ENCODE results near the gene IRAK2.

Gene IRAK2

DNA sequence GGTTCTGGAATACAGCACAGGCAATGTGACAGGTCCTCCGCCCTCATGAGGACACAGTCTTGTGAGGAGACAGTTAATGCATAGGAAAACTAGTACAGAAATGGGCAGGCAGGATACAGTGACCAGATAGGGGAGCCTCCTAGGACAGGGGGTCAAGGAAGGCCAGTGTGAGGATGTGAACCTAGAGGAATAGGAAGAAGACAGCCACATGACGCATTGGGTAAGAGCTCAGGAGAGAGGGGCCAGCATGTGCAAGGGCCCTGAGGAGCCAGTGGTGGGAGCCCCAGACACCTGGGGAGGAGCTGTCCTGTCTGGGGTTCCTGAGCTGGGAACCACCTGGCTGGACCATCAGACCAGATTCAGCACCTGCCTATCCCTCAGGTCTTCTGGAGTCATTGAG lies 15.6 kb downstream of the IRAK2 start:
- Histone ChIP-seq H3K27me3 (replicated peaks in 2 of 5; ENCODE audit: control insufficient read depth in 4 of 5, insufficient read depth in 5 of 5, low read length in 4 of 5) (no peaks in the 10 kb centered on the region), H3K27ac (ENCODE audit: insufficient read depth in 1 of 2, low read depth in 1 of 2, low read length in 2 of 2, poor library complexity in 1 of 2, severe bottlenecking in 2 of 2) (no peak overlapping the region), H3K4me3 (ENCODE audit: control insufficient read depth in 1 of 7, extremely low read depth in 1 of 7, insufficient read depth in 4 of 7, low read depth in 2 of 7, low read length in 6 of 7) (no peak overlapping the region), H3K4me1 (ENCODE audit: control extremely low read depth in 1 of 4, control insufficient read depth in 4 of 4, insufficient read depth in 4 of 4, low read length in 3 of 4) (peaks cover 0 to 23% (median 5%) of the 10 kb centered on the region in 4 experiments), H3K36me3 (ENCODE audit: control insufficient read depth in 4 of 4, insufficient read depth in 4 of 4, low read length in 3 of 4) (no peaks in the 10 kb centered on the region), H3K9me3 (ENCODE audit: control extremely low read depth in 1 of 5, control insufficient read depth in 4 of 5, insufficient read depth in 2 of 5, low read depth in 1 of 5, low read length in 4 of 5) (no peaks in the 10 kb centered on the region)
- ChIA-PET POLR2A (no interaction called here), CTCF (interaction anchor here (1.1 to 1.3 kb wide), 2 partner anchors 14 to 57 kb away, joined by 3 read pairs; no protein-coding TSS in a partner anchor)
- 100% methylated on average over 1 of the region's 2 CpGs for WGBS (ENCODE audit: insufficient coverage)
- no peak for DNase-seq

- POLR2A ChIA-PET, result no interaction called here
Measured at GRCh38 chr3:10180738-10181295, 16.1 kb downstream of the IRAK2 start.

DNA sequence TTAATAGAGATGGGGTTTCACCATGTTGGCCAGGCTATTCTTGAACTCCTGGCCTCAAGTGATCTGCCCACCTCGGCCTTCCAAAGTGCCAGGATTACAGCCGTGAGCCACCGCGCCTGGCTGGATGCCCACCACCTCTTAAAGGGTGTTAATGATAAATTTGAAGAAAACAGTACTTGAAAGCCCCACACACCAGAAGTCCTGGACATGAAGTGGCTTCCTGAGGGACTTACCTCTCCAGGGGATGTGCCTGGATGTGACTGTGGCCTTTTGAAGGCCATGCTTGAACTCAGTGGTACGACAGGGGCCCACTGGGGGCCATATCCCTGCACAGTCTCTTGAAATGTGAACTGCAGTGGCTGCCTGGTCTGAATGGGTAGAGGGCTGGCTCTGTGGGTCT lies 18.2 kb downstream of the IRAK2 start:
- CTCF ChIA-PET, result interaction anchor here (0.6 to 1.1 kb wide), 3 partner anchors 12 to 40 kb away, joined by 3 to 5 read pairs (median 4); no protein-coding TSS in a partner anchor

More at GRCh38 chr3:10180738-10181295, 16.1 kb downstream of the IRAK2 start:
- no peaks in the 10 kb centered on the region for H3K27me3 ChIP-seq (replicated peaks in 2 of 5; ENCODE audit: control insufficient read depth in 4 of 5, insufficient read depth in 5 of 5, low read length in 4 of 5)
- H3K4me1 ChIP-seq (ENCODE audit: control extremely low read depth in 1 of 4, control insufficient read depth in 4 of 4, insufficient read depth in 4 of 4, low read length in 3 of 4), result peaks cover 2 to 23% (median 6%) of the 10 kb centered on the region in 4 experiments
- DNase-seq, result no peak
- H3K4me3 ChIP-seq (ENCODE audit: control insufficient read depth in 1 of 7, extremely low read depth in 1 of 7, insufficient read depth in 4 of 7, low read depth in 2 of 7, low read length in 6 of 7), result no peak overlapping the region
- no peaks in the 10 kb centered on the region for H3K36me3 ChIP-seq (ENCODE audit: control insufficient read depth in 4 of 4, insufficient read depth in 4 of 4, low read length in 3 of 4)
- H3K27ac ChIP-seq (ENCODE audit: insufficient read depth in 1 of 2, low read depth in 1 of 2, low read length in 2 of 2, poor library complexity in 1 of 2, severe bottlenecking in 2 of 2), result no peak overlapping the region
- WGBS (ENCODE audit: insufficient coverage), result 98% methylated on average over 7 of the region's 10 CpGs
- H3K9me3 ChIP-seq (ENCODE audit: control extremely low read depth in 1 of 5, control insufficient read depth in 4 of 5, insufficient read depth in 2 of 5, low read depth in 1 of 5, low read length in 4 of 5), result no peaks in the 10 kb centered on the region
- CTCF ChIA-PET, result interaction anchor here (1.1 to 1.3 kb wide), 2 partner anchors 13 to 57 kb away, joined by 3 read pairs; no protein-coding TSS in a partner anchor

DNA sequence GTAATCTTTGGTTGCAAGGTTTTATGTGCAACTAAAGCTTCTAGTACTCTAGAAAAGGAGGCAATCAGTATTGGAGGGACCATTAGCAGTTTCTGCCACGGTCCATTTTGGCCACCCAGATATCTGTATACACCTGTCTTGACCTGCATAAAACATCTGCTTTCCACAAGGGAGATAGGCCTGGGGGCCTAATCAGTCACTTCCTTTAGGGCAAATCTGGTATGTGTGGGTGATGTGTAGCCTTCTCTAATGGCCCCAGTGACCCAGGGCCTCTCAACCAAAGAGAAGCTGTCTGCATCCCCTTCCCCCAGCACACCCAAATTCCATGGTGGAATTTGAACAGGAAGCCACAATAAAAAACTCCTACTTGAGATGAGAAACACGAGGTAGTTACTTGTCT lies 19.5 kb downstream of the IRAK2 start:
- Histone ChIP-seq H3K36me3 (ENCODE audit: control insufficient read depth in 4 of 4, insufficient read depth in 4 of 4, low read length in 3 of 4) (no peaks in the 10 kb centered on the region), H3K27ac (ENCODE audit: insufficient read depth in 1 of 2, low read depth in 1 of 2, low read length in 2 of 2, poor library complexity in 1 of 2, severe bottlenecking in 2 of 2) (no peak overlapping the region), H3K27me3 (replicated peaks in 2 of 5; ENCODE audit: control insufficient read depth in 4 of 5, insufficient read depth in 5 of 5, low read length in 4 of 5) (no peaks in the 10 kb centered on the region), H3K4me1 (ENCODE audit: control extremely low read depth in 1 of 4, control insufficient read depth in 4 of 4, insufficient read depth in 4 of 4, low read length in 3 of 4) (peaks cover 25 to 54% (median 35%) of the 10 kb centered on the region in 4 experiments), H3K9me3 (ENCODE audit: control extremely low read depth in 1 of 5, control insufficient read depth in 4 of 5, insufficient read depth in 2 of 5, low read depth in 1 of 5, low read length in 4 of 5) (no peaks in the 10 kb centered on the region), H3K4me3 (ENCODE audit: control insufficient read depth in 1 of 7, extremely low read depth in 1 of 7, insufficient read depth in 4 of 7, low read depth in 2 of 7, low read length in 6 of 7) (no peak overlapping the region)
- 100% methylated on average over 1 of the region's 2 CpGs for WGBS (ENCODE audit: insufficient coverage)
- ChIA-PET CTCF (interaction anchor here (1.1 to 11.1 kb wide), 3 partner anchors 17 to 40 kb away, joined by 3 to 87 read pairs (median 3); no protein-coding TSS in a partner anchor), POLR2A (interaction anchor here (0.6 kb wide), 1 partner anchor 21 kb away, joined by 4 read pairs; no protein-coding TSS in a partner anchor)
- DNase-seq, result no peak

More for the DNA sequence above, 18.2 kb downstream of the IRAK2 start:
- Histone ChIP-seq H3K9me3 (ENCODE audit: control extremely low read depth in 1 of 5, control insufficient read depth in 4 of 5, insufficient read depth in 2 of 5, low read depth in 1 of 5, low read length in 4 of 5) (no peaks in the 10 kb centered on the region), H3K36me3 (ENCODE audit: control insufficient read depth in 4 of 4, insufficient read depth in 4 of 4, low read length in 3 of 4) (no peaks in the 10 kb centered on the region), H3K27ac (ENCODE audit: insufficient read depth in 1 of 2, low read depth in 1 of 2, low read length in 2 of 2, poor library complexity in 1 of 2, severe bottlenecking in 2 of 2) (no peak overlapping the region), H3K4me3 (ENCODE audit: control insufficient read depth in 1 of 7, extremely low read depth in 1 of 7, insufficient read depth in 4 of 7, low read depth in 2 of 7, low read length in 6 of 7) (no peak overlapping the region), H3K4me1 (ENCODE audit: control extremely low read depth in 1 of 4, control insufficient read depth in 4 of 4, insufficient read depth in 4 of 4, low read length in 3 of 4) (peaks cover 20 to 45% (median 25%) of the 10 kb centered on the region in 4 experiments), H3K27me3 (replicated peaks in 2 of 5; ENCODE audit: control insufficient read depth in 4 of 5, insufficient read depth in 5 of 5, low read length in 4 of 5) (no peaks in the 10 kb centered on the region)
- WGBS (ENCODE audit: insufficient coverage), result 80% methylated on average over 1 of the region's 5 CpGs
- no peak for DNase-seq
- POLR2A ChIA-PET, result no interaction called here

GRCh38 chr3:10185804-10186762 lies 21.4 kb downstream of the IRAK2 start:
- CTCF ChIA-PET, result interaction anchor here (0.7 to 11.1 kb wide), 11 partner anchors 9 to 65 kb away, joined by 3 to 87 read pairs (median 3); partner anchors contain the start of gene IRAK2

DNA sequence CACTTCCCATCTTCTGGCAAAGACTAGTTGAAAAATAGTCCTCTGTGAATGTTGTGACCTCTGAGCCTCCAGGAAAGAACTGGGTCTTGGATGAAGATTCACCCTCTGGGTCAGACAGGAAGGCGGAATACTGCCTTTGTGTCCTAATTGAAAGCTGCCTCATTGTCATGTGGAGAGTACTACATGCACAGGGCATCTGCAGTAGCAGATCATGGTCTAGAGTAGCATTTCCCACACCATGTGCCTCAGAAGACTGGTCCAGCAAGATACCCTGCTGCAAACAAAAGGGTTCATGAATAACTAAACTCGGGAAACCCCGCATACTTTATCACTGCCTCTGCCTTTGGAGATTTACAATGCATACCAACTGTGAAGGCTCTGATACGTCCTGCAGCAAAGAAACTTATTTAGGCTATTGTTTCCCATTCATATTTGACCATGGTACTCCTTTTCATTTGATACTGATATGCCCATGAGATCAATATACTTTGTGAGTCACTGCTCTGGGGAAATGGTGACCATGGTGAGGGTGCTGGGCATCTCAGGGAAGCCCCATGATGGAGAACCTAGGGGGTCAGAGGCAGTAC lies 22.7 kb downstream of the IRAK2 start:
- CTCF ChIA-PET, result interaction anchor here (0.6 to 11.1 kb wide), 7 partner anchors 8 to 55 kb away, joined by 3 to 87 read pairs (median 3); no protein-coding TSS in a partner anchor
- Histone ChIP-seq H3K27me3 (replicated peaks in 2 of 5; ENCODE audit: control insufficient read depth in 4 of 5, insufficient read depth in 5 of 5, low read length in 4 of 5) (no peaks in the 10 kb centered on the region), H3K27ac (ENCODE audit: insufficient read depth in 1 of 2, low read depth in 1 of 2, low read length in 2 of 2, poor library complexity in 1 of 2, severe bottlenecking in 2 of 2) (no peak overlapping the region), H3K36me3 (ENCODE audit: control insufficient read depth in 4 of 4, insufficient read depth in 4 of 4, low read length in 3 of 4) (no peaks in the 10 kb centered on the region), H3K4me3 (ENCODE audit: control insufficient read depth in 1 of 7, extremely low read depth in 1 of 7, insufficient read depth in 4 of 7, low read depth in 2 of 7, low read length in 6 of 7) (no peak overlapping the region), H3K4me1 (ENCODE audit: control extremely low read depth in 1 of 4, control insufficient read depth in 4 of 4, insufficient read depth in 4 of 4, low read length in 3 of 4) (peaks cover 31 to 72% (median 66%) of the 10 kb centered on the region in 4 experiments), H3K9me3 (ENCODE audit: control extremely low read depth in 1 of 5, control insufficient read depth in 4 of 5, insufficient read depth in 2 of 5, low read depth in 1 of 5, low read length in 4 of 5) (no peaks in the 10 kb centered on the region)
- no peak for DNase-seq
- POLR2A ChIA-PET, result no interaction called here
- WGBS (ENCODE audit: insufficient coverage), result 92% methylated on average over 4 of the region's 4 CpGs

More at GRCh38 chr3:10185804-10186762, 21.4 kb downstream of the IRAK2 start:
- Histone ChIP-seq H3K27ac (ENCODE audit: insufficient read depth in 1 of 2, low read depth in 1 of 2, low read length in 2 of 2, poor library complexity in 1 of 2, severe bottlenecking in 2 of 2) (no peak overlapping the region), H3K4me3 (ENCODE audit: control insufficient read depth in 1 of 7, extremely low read depth in 1 of 7, insufficient read depth in 4 of 7, low read depth in 2 of 7, low read length in 6 of 7) (peak overlapping the region in 2 of 7 experiments; percentile 3 to 11), H3K36me3 (ENCODE audit: control insufficient read depth in 4 of 4, insufficient read depth in 4 of 4, low read length in 3 of 4) (no peaks in the 10 kb centered on the region), H3K9me3 (ENCODE audit: control extremely low read depth in 1 of 5, control insufficient read depth in 4 of 5, insufficient read depth in 2 of 5, low read depth in 1 of 5, low read length in 4 of 5) (no peaks in the 10 kb centered on the region), H3K27me3 (replicated peaks in 2 of 5; ENCODE audit: control insufficient read depth in 4 of 5, insufficient read depth in 5 of 5, low read length in 4 of 5) (no peaks in the 10 kb centered on the region), H3K4me1 (ENCODE audit: control extremely low read depth in 1 of 4, control insufficient read depth in 4 of 4, insufficient read depth in 4 of 4, low read length in 3 of 4) (peaks cover 35 to 63% (median 53%) of the 10 kb centered on the region in 4 experiments)
- peak in 2 of 3 donors; percentile 72 to 76 for DNase-seq
- POLR2A ChIA-PET, result interaction anchor here (0.6 to 0.9 kb wide), 2 partner anchors 44 to 78 kb away, joined by 3 to 4 read pairs; no protein-coding TSS in a partner anchor
- WGBS (ENCODE audit: insufficient coverage), result 42% methylated on average over 5 of the region's 12 CpGs

Data from common myeloid progenitor, CD34-positive (primary cell).